GM12878 (cell line): ENCODE data around the gene ZFAND2B. TPM values are rescaled to one million over a fixed set of nuclear protein-coding genes. Genes with fewer than 3 reads are reported as not detected.

Experiments used
- ATF7 ChIP-seq: fragments of 450-650 bp; IDR thresholded peaks from 2 replicates; pipeline ENCODE4 v1.6.1; 2016; ENCODE audit warnings: low read depth, mild to moderate bottlenecking
- BCL3 ChIP-seq: IDR thresholded peaks from 2 replicates; pipeline ENCODE4 v1.6.1; 2011; ENCODE audit warnings: borderline replicate concordance, low read depth, mild to moderate bottlenecking, moderate library complexity, low read length; ENCODE audit not compliant: insufficient read depth, poor library complexity, severe bottlenecking
- CBX3 ChIP-seq: fragments of 200-600 bp; sonication (generic); IDR thresholded peaks from 2 replicates; pipeline ENCODE4 v1.6.1; 2016; ENCODE audit warnings: low read depth, borderline replicate concordance
- CEBPB ChIP-seq, 2 experiments: fragments of 150-350 bp in 1 of 2; IDR thresholded peaks; 2 replicates each; pipeline ENCODE4 v1.6.1; 2012 to 2014; ENCODE audit warnings: low read depth in 2 of 2, low read length in 2 of 2, borderline replicate concordance in 1 of 2, inconsistent platforms in 1 of 2
- CEBPZ ChIP-seq: fragments of 150-350 bp; IDR thresholded peaks from 2 replicates; pipeline ENCODE4 v1.6.1; 2016; ENCODE audit warnings: low read depth, low read length
- CHD4 ChIP-seq: fragments of 200-600 bp; sonication (generic); IDR thresholded peaks from 2 replicates; pipeline ENCODE4 v1.6.1; 2016; ENCODE audit warnings: mild to moderate bottlenecking
- E2F8 ChIP-seq: fragments of 450-650 bp; IDR thresholded peaks from 2 replicates; pipeline ENCODE4 v1.6.1; 2018; ENCODE audit warnings: mild to moderate bottlenecking, low read depth, moderate library complexity; ENCODE audit not compliant: partially characterized antibody
- EP300 ChIP-seq, 2 experiments: fragments of 150-350 bp in 1 of 2; IDR thresholded peaks; 2 replicates each; pipeline ENCODE4 v1.6.1; 2011 to 2012; ENCODE audit warnings: low read depth in 2 of 2, low read length in 2 of 2, borderline replicate concordance in 1 of 2, improper control_type of control experiment in 1 of 2, inconsistent platforms in 1 of 2; ENCODE audit not compliant: control insufficient read depth in 1 of 2
- KLF5 ChIP-seq: fragments of 450-650 bp; IDR thresholded peaks from 2 replicates; pipeline ENCODE4 v1.6.1; 2014; ENCODE audit warnings: mild to moderate bottlenecking; ENCODE audit not compliant: partially characterized antibody
- NFXL1 ChIP-seq: fragments of 450-650 bp; IDR thresholded peaks from 2 replicates; pipeline ENCODE4 v1.6.1; 2017; ENCODE audit warnings: antibody characterized with exemption, mild to moderate bottlenecking, borderline replicate concordance
- REST ChIP-seq: IDR thresholded peaks from 2 replicates; pipeline ENCODE4 v1.6.1; 2012; ENCODE audit warnings: mild to moderate bottlenecking, low read depth, low read length
- USF1 ChIP-seq: IDR thresholded peaks from 2 replicates; pipeline ENCODE4 v1.6.1; 2011; ENCODE audit warnings: borderline replicate concordance, low read depth, mild to moderate bottlenecking, moderate library complexity, mixed read lengths, low read length; ENCODE audit not compliant: insufficient read depth; ENCODE audit errors: extremely low read length
- ZBTB33 ChIP-seq: fragments of 450-650 bp; IDR thresholded peaks from 2 replicates; pipeline ENCODE4 v1.6.1; 2017; ENCODE audit warnings: mild to moderate bottlenecking
- polyA plus RNA-seq, 11 experiments: library from polyadenylated mRNA; depleted of rRNA in 4 of 11; unstranded in 6 of 11; stranded (reverse) in 5 of 11; fragments of >200 nt; fragmentation: Nextera tagmentation in 4 of 11; fragmentation: Illumina TruSeq in 1 of 11; extraction: Ambion mirVana in 4 of 11; extraction: Trizol in 1 of 11; gene quantifications; 1 replicate in 1 of 11; 2 replicates in 10 of 11; pipeline versions ENCODE4 v1.2.1 to v1.2.3, GENCODE V29; 2011 to 2016; ENCODE audit warnings: inconsistent platforms in 2 of 11, missing spikeins in 2 of 11, low read depth in 1 of 11
- total RNA-seq, 4 experiments: library from RNA; depleted of rRNA in 3 of 4; stranded (reverse); fragments of >200 nt in 3 of 4; fragmentation: Illumina TruSeq in 1 of 4; extraction: Trizol in 1 of 4; gene quantifications; 2 replicates each; pipeline versions ENCODE4 v1.2.1 to v1.2.3, GENCODE V29; 2013 to 2021

Gene ZFAND2B
- total and polyA plus RNA-seq, 10 of the 15 experiments (the other 5 are each of a cell fraction or from before 2014, with no cell fraction given), result 5.4 to 28.1 (median 22.4) TPM

- TF ChIP-seq BCL3, result no peak
- no peak for TF ChIP-seq EP300 (IDR thresholded peaks at IDR 0.05; ENCODE audit: borderline replicate concordance in 1 of 2, control insufficient read depth in 1 of 2, low read depth in 2 of 2, low read length in 2 of 2)
- TF ChIP-seq ATF7, result peak; percentile 81
- TF ChIP-seq ZBTB33, result no peak
- no peak for TF ChIP-seq REST
- no peak for TF ChIP-seq USF1
- TF ChIP-seq CHD4, result no peak
- no peak for TF ChIP-seq CEBPB (IDR thresholded peaks at IDR 0.05; ENCODE audit: borderline replicate concordance in 1 of 2, low read depth in 2 of 2, low read length in 2 of 2)
- TF ChIP-seq NFXL1, result no peak
- peak; percentile 57 for TF ChIP-seq E2F8
- TF ChIP-seq CBX3, result no peak
- TF ChIP-seq CEBPZ, result no peak
- no peak for TF ChIP-seq KLF5
Measured at GRCh38 chr2:219245148-219245898, 38.7 kb downstream of the ZFAND2B start, which contains the start of the genes GLB1L and STK16 (continued).
